ENCODE results near the gene OTX2.

Gene OTX2
- total RNA-seq, result 0 reads per million in 2 experiments

GRCh38 chr14:56810147-56810719 is at the start of gene OTX2:
Gene OTX2 (minus strand): TSS chr14:56810479. CDS start chr14:56805456, 5,023 bp downstream.
- DNase-seq (ENCODE audit: low read depth), result no peak

GRCh38 chr14:56858422-56858821 is 48.1 kb upstream of the OTX2 start:
- no peak for DNase-seq (ENCODE audit: low read depth)

GRCh38 chr14:56857216-56857615 is 46.9 kb upstream of the OTX2 start:
- no peak for DNase-seq (ENCODE audit: low read depth)

- no peak for DNase-seq (ENCODE audit: low read depth)
Observed at GRCh38 chr14:56855891-56856461, 45.7 kb upstream of the OTX2 start.

GRCh38 chr14:56854325-56854724 is 44.0 kb upstream of the OTX2 start:
- DNase-seq (ENCODE audit: low read depth), result no peak

GRCh38 chr14:56846970-56847930 is 37.0 kb upstream of the OTX2 start:
- DNase-seq (ENCODE audit: low read depth), result no peak

GRCh38 chr14:56844406-56845002 is 34.2 kb upstream of the OTX2 start:
- no peak for DNase-seq (ENCODE audit: low read depth)

- DNase-seq (ENCODE audit: low read depth), result no peak
Observed at GRCh38 chr14:56841611-56842010, 31.3 kb upstream of the OTX2 start.

GRCh38 chr14:56840221-56840620 is 29.9 kb upstream of the OTX2 start:
- no peak for DNase-seq (ENCODE audit: low read depth)

- no peak for DNase-seq (ENCODE audit: low read depth)
Observed at GRCh38 chr14:56829151-56829550, 18.9 kb upstream of the OTX2 start.

- DNase-seq (ENCODE audit: low read depth), result no peak
Observed at GRCh38 chr14:56826214-56826613, 15.9 kb upstream of the OTX2 start.

- DNase-seq (ENCODE audit: low read depth), result no peak
Observed at GRCh38 chr14:56821805-56822610, 11.7 kb upstream of the OTX2 start.

GRCh38 chr14:56821177-56821576 is 10.9 kb upstream of the OTX2 start:
- DNase-seq (ENCODE audit: low read depth), result no peak

GRCh38 chr14:56817396-56817921 is 7.2 kb upstream of the OTX2 start:
- no peak for DNase-seq (ENCODE audit: low read depth)

- DNase-seq (ENCODE audit: low read depth), result no peak
Observed at GRCh38 chr14:56816574-56817391, 6.5 kb upstream of the OTX2 start.

- no peak for DNase-seq (ENCODE audit: low read depth)
Observed at GRCh38 chr14:56815745-56816144, 5.5 kb upstream of the OTX2 start.

- no peak for DNase-seq (ENCODE audit: low read depth)
Observed at GRCh38 chr14:56814969-56815700, 4.9 kb upstream of the OTX2 start.

- no peak for DNase-seq (ENCODE audit: low read depth)
Observed at GRCh38 chr14:56814519-56814959, 4.3 kb upstream of the OTX2 start.

- no peak for DNase-seq (ENCODE audit: low read depth)
Observed at GRCh38 chr14:56813143-56813551, 2.9 kb upstream of the OTX2 start.
